ENCODE data around the gene ZNF324B. TPM values are rescaled to one million over a fixed set of nuclear protein-coding genes. Genes with fewer than 3 reads are reported as not detected.
A peak's percentile ranks its signal among the peaks of the same experiment; 100 is the strongest.

ZNF324B gene
- total RNA-seq, 1 donor from 2014 or later, result 9.9 TPM

DNA sequence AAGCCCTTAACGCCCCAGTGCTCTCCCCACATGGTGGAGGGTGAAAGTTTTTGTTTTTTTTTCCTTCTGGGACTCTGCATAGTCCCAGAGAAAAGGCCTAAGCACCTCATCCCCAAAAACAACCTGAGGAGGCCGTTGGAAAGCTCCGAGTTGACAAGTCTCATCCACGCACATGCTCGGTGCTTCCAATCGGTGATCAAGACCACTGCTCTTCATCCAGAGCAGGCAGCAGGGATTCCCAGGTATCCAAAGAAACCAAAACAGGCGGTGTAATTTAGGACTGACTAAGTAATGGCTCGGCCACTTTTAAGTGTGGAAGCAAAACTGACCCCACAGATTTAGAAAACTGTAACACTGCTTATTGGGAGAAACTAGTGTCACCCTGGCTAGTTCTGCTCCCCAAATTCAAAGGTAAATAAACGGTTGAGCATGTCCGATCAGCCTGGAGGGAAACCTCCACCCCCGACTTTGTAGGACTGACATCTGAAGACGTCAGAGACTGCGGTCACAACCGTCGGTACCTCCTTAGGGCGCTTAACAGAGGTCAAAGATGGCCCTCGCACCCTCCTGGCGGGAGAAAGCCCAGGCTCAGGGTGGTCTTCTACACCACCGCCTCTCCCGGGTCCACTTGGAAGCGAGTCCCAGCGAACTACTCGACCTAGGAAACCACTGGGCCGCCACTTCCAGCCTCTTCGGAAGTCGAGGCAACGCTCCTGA, 23.7 kb downstream of the ZNF324B start:
- H3K36me3 Mint-ChIP-seq (ENCODE audit: unreplicated experiment), result no peaks in the 10 kb centered on the region
- H3K9me3 Mint-ChIP-seq (ENCODE audit: unreplicated experiment), result peaks cover 9% of the 10 kb centered on the region
- DNase-seq, result no peak
- H3K4me3 Mint-ChIP-seq (ENCODE audit: unreplicated experiment), result peak overlapping the region; percentile 90
- peaks cover 12% of the 10 kb centered on the region for H3K27me3 Mint-ChIP-seq (ENCODE audit: unreplicated experiment)
- TF ChIP-seq, protein P1, sequence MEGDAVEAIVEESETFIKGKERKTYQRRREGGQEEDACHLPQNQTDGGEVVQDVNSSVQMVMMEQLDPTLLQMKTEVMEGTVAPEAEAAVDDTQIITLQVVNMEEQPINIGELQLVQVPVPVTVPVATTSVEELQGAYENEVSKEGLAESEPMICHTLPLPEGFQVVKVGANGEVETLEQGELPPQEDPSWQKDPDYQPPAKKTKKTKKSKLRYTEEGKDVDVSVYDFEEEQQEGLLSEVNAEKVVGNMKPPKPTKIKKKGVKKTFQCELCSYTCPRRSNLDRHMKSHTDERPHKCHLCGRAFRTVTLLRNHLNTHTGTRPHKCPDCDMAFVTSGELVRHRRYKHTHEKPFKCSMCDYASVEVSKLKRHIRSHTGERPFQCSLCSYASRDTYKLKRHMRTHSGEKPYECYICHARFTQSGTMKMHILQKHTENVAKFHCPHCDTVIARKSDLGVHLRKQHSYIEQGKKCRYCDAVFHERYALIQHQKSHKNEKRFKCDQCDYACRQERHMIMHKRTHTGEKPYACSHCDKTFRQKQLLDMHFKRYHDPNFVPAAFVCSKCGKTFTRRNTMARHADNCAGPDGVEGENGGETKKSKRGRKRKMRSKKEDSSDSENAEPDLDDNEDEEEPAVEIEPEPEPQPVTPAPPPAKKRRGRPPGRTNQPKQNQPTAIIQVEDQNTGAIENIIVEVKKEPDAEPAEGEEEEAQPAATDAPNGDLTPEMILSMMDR (IDR thresholded peaks at IDR 0.05; ENCODE audit: partially characterized antibody, unreplicated experiment), result no peak
- peaks cover 4% of the 10 kb centered on the region for H3K4me1 Mint-ChIP-seq (ENCODE audit: low read depth, unreplicated experiment)
- no peak overlapping the region for H3K27ac Mint-ChIP-seq (ENCODE audit: unreplicated experiment)

- peak within 1 kb of the TSS; percentile 88 for H3K27ac Mint-ChIP-seq (ENCODE audit: unreplicated experiment)
- peak; percentile 93 for DNase-seq
- TF ChIP-seq, protein P1 (IDR thresholded peaks at IDR 0.05; ENCODE audit: partially characterized antibody, unreplicated experiment), result no peak
- H3K27me3 Mint-ChIP-seq (ENCODE audit: unreplicated experiment), result peaks cover 12% of the 10 kb centered on the region
- no peaks in the 10 kb centered on the region for H3K36me3 Mint-ChIP-seq (ENCODE audit: unreplicated experiment)
- peak within 1 kb of the TSS; percentile 95 for H3K4me3 Mint-ChIP-seq (ENCODE audit: unreplicated experiment)
- peaks cover 4% of the 10 kb centered on the region for H3K4me1 Mint-ChIP-seq (ENCODE audit: low read depth, unreplicated experiment)
- H3K9me3 Mint-ChIP-seq (ENCODE audit: unreplicated experiment), result peaks cover 9% of the 10 kb centered on the region
Observed at GRCh38 chr19:58475714-58476497, 24.5 kb downstream of the ZNF324B start, which contains the start of gene ZNF446. TSS of gene ZNF446 (plus strand) at chr19:58476352. CDS start at chr19:58477219, 867 bp downstream.

DNA sequence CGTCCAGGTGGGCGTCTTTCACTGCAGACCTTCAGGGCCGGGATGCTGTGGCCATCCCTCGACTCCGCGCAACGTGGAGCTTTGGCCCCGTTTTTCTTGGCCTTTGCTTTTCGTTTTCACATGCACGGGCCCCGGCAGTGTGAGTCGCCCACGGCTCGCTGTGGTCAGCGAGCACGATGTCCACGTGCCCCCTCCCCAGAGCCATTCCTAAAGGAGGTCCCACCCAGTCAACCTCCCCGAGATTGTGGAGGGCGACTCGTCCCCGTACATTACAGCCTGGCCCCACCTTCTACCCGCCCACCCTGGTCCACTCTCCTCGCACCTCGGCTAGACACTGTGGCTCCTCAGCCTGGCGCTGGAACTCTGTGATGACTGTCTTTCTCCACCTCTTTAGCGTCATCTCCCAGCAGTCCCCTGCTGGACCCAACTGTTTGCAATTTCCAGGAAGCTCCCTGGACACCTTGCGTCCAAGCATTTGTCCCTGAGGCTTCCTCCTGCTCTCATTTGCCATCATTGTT, 25.1 kb downstream of the ZNF324B start:
- peaks cover 9% of the 10 kb centered on the region for H3K9me3 Mint-ChIP-seq (ENCODE audit: unreplicated experiment)
- peak overlapping the region; percentile 95 for H3K4me3 Mint-ChIP-seq (ENCODE audit: unreplicated experiment)
- no peak for DNase-seq
- TF ChIP-seq, protein P1 (IDR thresholded peaks at IDR 0.05; ENCODE audit: partially characterized antibody, unreplicated experiment), result no peak
- H3K27me3 Mint-ChIP-seq (ENCODE audit: unreplicated experiment), result peaks cover 12% of the 10 kb centered on the region
- H3K4me1 Mint-ChIP-seq (ENCODE audit: low read depth, unreplicated experiment), result peaks cover 4% of the 10 kb centered on the region
- peak overlapping the region; percentile 79 for H3K27ac Mint-ChIP-seq (ENCODE audit: unreplicated experiment)
- no peaks in the 10 kb centered on the region for H3K36me3 Mint-ChIP-seq (ENCODE audit: unreplicated experiment)

GRCh38 chr19:58477130-58477529, 25.7 kb downstream of the ZNF324B start:
- peak overlapping the region; percentile 79 for H3K27ac Mint-ChIP-seq (ENCODE audit: unreplicated experiment)
- no peak for DNase-seq
- H3K36me3 Mint-ChIP-seq (ENCODE audit: unreplicated experiment), result no peaks in the 10 kb centered on the region
- H3K4me3 Mint-ChIP-seq (ENCODE audit: unreplicated experiment), result peak overlapping the region; percentile 95
- H3K9me3 Mint-ChIP-seq (ENCODE audit: unreplicated experiment), result peaks cover 9% of the 10 kb centered on the region
- TF ChIP-seq, protein P1 (IDR thresholded peaks at IDR 0.05; ENCODE audit: partially characterized antibody, unreplicated experiment), result no peak
- H3K27me3 Mint-ChIP-seq (ENCODE audit: unreplicated experiment), result peaks cover 12% of the 10 kb centered on the region
- peaks cover 4% of the 10 kb centered on the region for H3K4me1 Mint-ChIP-seq (ENCODE audit: low read depth, unreplicated experiment)

Data from glutamatergic neuron (in vitro differentiated cells).